Motor neuron (in vitro differentiated cells): ENCODE results near the gene GOLGA6A. TPM values are rescaled to one million over a fixed set of nuclear protein-coding genes. Genes with fewer than 3 reads are reported as not detected.
"Not testable (repeated sequence)": the region's sequence is repeated elsewhere in the genome, so short reads cannot be mapped to it uniquely, and the experiment has no call there.

Experiments
- ATAC-seq, 8 experiments: fragments of 200-7000 bp; cut with Tn5 transposase; replicated peaks in 6 of 8; 2 replicates each; pipeline ENCODE4 v1.8.0; 2021; ENCODE audit warnings: mild to moderate bottlenecking in 8 of 8, moderate library complexity in 8 of 8
- H3K27ac ChIP-seq, 2 donors: fragments of 250-450 bp; sonication (Bioruptor Pico); 2 replicates each; pipeline ENCODE4 v1.9.0; 2021; ENCODE audit warnings: antibody characterized with exemption in 2 of 2, mild to moderate bottlenecking in 2 of 2, moderate library complexity in 1 of 2
- H3K4me1 ChIP-seq, 2 donors: fragments of 250-450 bp; sonication (Bioruptor Pico); replicated peaks in 1 of 2; 2 replicates each; pipeline ENCODE4 v1.6.1; 2021; ENCODE audit warnings: antibody characterized with exemption in 2 of 2, mild to moderate bottlenecking in 2 of 2, moderate library complexity in 1 of 2
- H3K4me3 ChIP-seq, 5 donors: fragments of 250-450 bp; sonication (Bioruptor Pico); 2 replicates each; pipeline ENCODE4 v1.9.0; 2021; ENCODE audit warnings: antibody characterized with exemption in 5 of 5, mild to moderate bottlenecking in 5 of 5, moderate library complexity in 4 of 5
- WGBS, 10 experiments: fragments of 450-650 bp; shearing (Covaris generic); methylation state at CpG; one replicate each; pipeline ENCODE4 v1.0.0; 2022; 5-methylcytosine and 5-hydroxymethylcytosine counted together
- in situ Hi-C, 9 experiments: fragments of 400-800 bp; cut with MboI; loops; one replicate each; pipeline ENCODE4 v1.15.0; 2021; ENCODE audit warnings: low sequenced_read_pairs in 9 of 9, low pct_unique_long_range_greater_than_20kb in 2 of 9; ENCODE audit not compliant: unreplicated experiment in 9 of 9
- total RNA-seq, 8 experiments: library from RNA; unstranded; fragments of 300-600 nt; gene quantifications; 2 replicates each; pipeline versions ENCODE4 v1.2.3 to v1.2.4, GENCODE V29; 2022

GOLGA6A gene
- total RNA-seq, 8 experiments from 2014 or later = 0.14 to 5.1 (median 0.42) TPM

GRCh38 chr15:74095610-74096009, 13.3 kb upstream of the GOLGA6A start:
- WGBS, 10 experiments = no CpG with 5 or more reads among the region's 10 CpGs
- H3K27ac ChIP-seq, H3K4me3 ChIP-seq, H3K4me1 ChIP-seq, in situ Hi-C loops, ATAC-seq: not testable (repeated sequence)

GRCh38 chr15:74094567-74094966, 12.2 kb upstream of the GOLGA6A start:
- peak; percentile 70 to 94 (median 80) for ATAC-seq
- H3K27ac ChIP-seq, in situ Hi-C loops, H3K4me3 ChIP-seq, H3K4me1 ChIP-seq: not testable (repeated sequence)
- no CpG with 5 or more reads among the region's 2 CpGs for WGBS, 10 experiments

- H3K4me1 ChIP-seq, H3K27ac ChIP-seq, in situ Hi-C loops, H3K4me3 ChIP-seq, ATAC-seq: not testable (repeated sequence)
- WGBS, 10 experiments = no CpG with 5 or more reads among the region's 9 CpGs
Observed at GRCh38 chr15:74075781-74076180, 6.6 kb downstream of the GOLGA6A start.

- H3K4me1 ChIP-seq, H3K27ac ChIP-seq, in situ Hi-C loops, H3K4me3 ChIP-seq, ATAC-seq: not testable (repeated sequence)
- WGBS, 10 experiments = no CpG with 5 or more reads among the region's 16 CpGs
Observed at GRCh38 chr15:74072614-74073337, 9.6 kb downstream of the GOLGA6A start.

- in situ Hi-C loops, H3K4me3 ChIP-seq, ATAC-seq, H3K4me1 ChIP-seq, H3K27ac ChIP-seq: not testable (repeated sequence)
- WGBS, 10 experiments = no CpG with 5 or more reads among the region's 9 CpGs
Observed at GRCh38 chr15:74072132-74072531, 10.2 kb downstream of the GOLGA6A start.

- H3K27ac ChIP-seq, ATAC-seq, H3K4me3 ChIP-seq, H3K4me1 ChIP-seq, in situ Hi-C loops: not testable (repeated sequence)
- no CpG with 5 or more reads among the region's 6 CpGs for WGBS, 10 experiments
Observed at GRCh38 chr15:74071645-74072044, 10.7 kb downstream of the GOLGA6A start.

- H3K27ac ChIP-seq, H3K4me1 ChIP-seq, in situ Hi-C loops, H3K4me3 ChIP-seq: not testable (repeated sequence)
- ATAC-seq = peak; percentile 82 to 99 (median 86)
- WGBS, 10 experiments = no CpG with 5 or more reads among the region's 13 CpGs
Observed at GRCh38 chr15:74065684-74066411, 16.5 kb downstream of the GOLGA6A start.

- in situ Hi-C loops, H3K4me3 ChIP-seq, ATAC-seq, H3K4me1 ChIP-seq, H3K27ac ChIP-seq: not testable (repeated sequence)
- 20% methylated on average over 3 of the region's 8 CpGs; no CpG with 5 or more reads in 9 of the 10 experiments for WGBS, 10 experiments
Observed at GRCh38 chr15:74064822-74065221, 17.5 kb downstream of the GOLGA6A start.

GRCh38 chr15:74064183-74064582, 18.2 kb downstream of the GOLGA6A start:
- WGBS, 10 experiments = 100% methylated on average over 1 of the region's 3 CpGs; no CpG with 5 or more reads in 9 of the 10 experiments
- in situ Hi-C loops, H3K27ac ChIP-seq, H3K4me3 ChIP-seq, H3K4me1 ChIP-seq, ATAC-seq: not testable (repeated sequence)

- no CpG with 5 or more reads among the region's 17 CpGs for WGBS, 10 experiments
Observed at GRCh38 chr15:74063425-74064146, 18.8 kb downstream of the GOLGA6A start.

GRCh38 chr15:74062671-74063070, 19.7 kb downstream of the GOLGA6A start:
- Histone ChIP-seq H3K4me3 (no peak overlapping the region), H3K27ac (no peak overlapping the region), H3K4me1 (no peaks in the 10 kb centered on the region)
- ATAC-seq = no peak
- in situ Hi-C loops = no loop called here
- 60 to 100% (median 83%) methylated on average over 1 to 3 of the region's 7 CpGs; no CpG with 5 or more reads in 6 of the 10 experiments for WGBS, 10 experiments

More at GRCh38 chr15:74063425-74064146, 18.8 kb downstream of the GOLGA6A start:
- H3K4me1 ChIP-seq, H3K4me3 ChIP-seq, in situ Hi-C loops, ATAC-seq, H3K27ac ChIP-seq: not testable (repeated sequence)

- Histone ChIP-seq H3K4me1 (no peaks in the 10 kb centered on the region), H3K27ac (no peak overlapping the region), H3K4me3 (no peak overlapping the region)
- ATAC-seq = no peak
- 0 to 80% (median 62%) methylated on average over 1 to 3 of the region's 6 CpGs; no CpG with 5 or more reads in 5 of the 10 experiments for WGBS, 10 experiments
- in situ Hi-C loops = no loop called here
Observed at GRCh38 chr15:74062236-74062635, 20.1 kb downstream of the GOLGA6A start.

- in situ Hi-C loops = no loop called here
- no peak for ATAC-seq
- 38 to 72% (median 60%) methylated on average over 1 to 4 of the region's 6 CpGs; no CpG with 5 or more reads in 5 of the 10 experiments for WGBS, 10 experiments
- no peak overlapping the region for H3K27ac ChIP-seq
- no peaks in the 10 kb centered on the region for H3K4me1 ChIP-seq
- no peak overlapping the region for H3K4me3 ChIP-seq
Observed at GRCh38 chr15:74060251-74060650, 22.1 kb downstream of the GOLGA6A start.
